ENCODE results near the gene STAG3. TPM values are rescaled to one million over a fixed set of nuclear protein-coding genes. Genes with fewer than 3 reads are reported as not detected.
A peak's percentile ranks its signal among the peaks of the same experiment; 100 is the strongest.

Gene STAG3
- total and polyA plus RNA-seq, 2 of the 8 experiments (the other 6 are each of a cell fraction or from before 2014, with no cell fraction given): 1.3 to 3.3 TPM

- Histone ChIP-seq H2BK12ac (ENCODE audit: low read depth, low read length) (0 out of 2 replicates have a peak overlapping the region, but pooled peaks have one; percentile 39), H4K8ac (ENCODE audit: extremely low read depth, insufficient read depth, low read length) (no peak overlapping the region), H3K23ac (ENCODE audit: insufficient read length) (no peak overlapping the region), H3K79me1 (ENCODE audit: low read depth, low read length) (no peaks in the 10 kb centered on the region), H4K91ac (replicated peaks; ENCODE audit: insufficient read length, low read length) (no peak overlapping the region), H3K27ac (ENCODE audit: low read depth, low read length) (no peak overlapping the region), H3K23me2 (ENCODE audit: low read depth, low read length) (peaks cover 8% of the 10 kb centered on the region; the same call in 1 of the 2 replicates), H3K14ac (ENCODE audit: insufficient read length) (no peak overlapping the region), H4K5ac (ENCODE audit: insufficient read length, low read depth, low read length) (no peak overlapping the region), H3K4me1 (replicated peaks in 1 of 4; ENCODE audit: control insufficient read depth in 3 of 4, insufficient read depth in 4 of 4, low read length in 3 of 4) (peaks cover 0 to 8% (median 0%) of the 10 kb centered on the region in 4 experiments; a peak in 2 of 7 replicates), H3K36me3 (ENCODE audit: control insufficient read depth in 2 of 4, insufficient read depth in 4 of 4, low read length in 3 of 4) (no peaks in the 10 kb centered on the region), H3K9me3 (ENCODE audit: insufficient read depth in 2 of 2, low read depth in 1 of 2, low read length in 1 of 2) (no peaks in the 10 kb centered on the region), H3K4ac (replicated peaks; ENCODE audit: insufficient read length, low read depth, low read length) (no peak overlapping the region), H2BK20ac (ENCODE audit: low read length) (no peak overlapping the region), H3K56ac (replicated peaks; ENCODE audit: insufficient read length, low read depth, low read length) (no peak overlapping the region), H3K4me2 (ENCODE audit: insufficient read depth in 1 of 2, low read depth in 2 of 2, low read length in 2 of 2) (no peak overlapping the region), H3K4me3 (ENCODE audit: extremely low read depth in 1 of 4, insufficient read depth in 2 of 4, low read depth in 3 of 4, low read length in 4 of 4) (no peak overlapping the region), H2BK5ac (ENCODE audit: low read depth, low read length) (no peak overlapping the region), H3K79me2 (ENCODE audit: control insufficient read depth in 1 of 2, insufficient read depth in 2 of 2, low read length in 2 of 2) (no peaks in the 10 kb centered on the region), H4K20me1 (replicated peaks in 1 of 2; ENCODE audit: control insufficient read depth in 1 of 2, insufficient read depth in 2 of 2, low read length in 2 of 2) (no peaks in the 10 kb centered on the region), H3K27me3 (replicated peaks in 1 of 4; ENCODE audit: control insufficient read depth in 3 of 4, extremely low read depth in 1 of 4, insufficient read depth in 3 of 4, low read length in 3 of 4) (peaks cover 0 to 11% (median 0%) of the 10 kb centered on the region in 4 experiments; a peak in 2 of 7 replicates), H2BK15ac (ENCODE audit: low read length) (no peak overlapping the region), H3K18ac (ENCODE audit: extremely low read depth, low read length) (no peak overlapping the region), H2AK5ac (ENCODE audit: low read depth, low read length) (no peak overlapping the region), H2AFZ (ENCODE audit: low read length) (no peak overlapping the region), H3K9ac (replicated peaks in 1 of 4; ENCODE audit: extremely low read depth in 1 of 4, low read depth in 3 of 4, low read length in 3 of 4) (no peak overlapping the region), H2BK120ac (replicated peaks; ENCODE audit: low read depth, low read length) (no peak overlapping the region)
- DNase-seq (ENCODE audit: low read depth in 1 of 2, low spot score in 2 of 2) (no peak), FAIRE-seq (no peak)
- no peak for TF ChIP-seq ASH2L (IDR thresholded peaks at IDR 0.05; ENCODE audit: low read length)
- no peak for TF ChIP-seq RAD21 (IDR thresholded peaks at IDR 0.05 in 1 of 2, conservative IDR thresholded peaks at IDR 0.05 in 1 of 2; ENCODE audit: low read depth in 2 of 2, low read length in 2 of 2)
- no peak for TF ChIP-seq YY1 (IDR thresholded peaks at IDR 0.05; ENCODE audit: low read depth, low read length)
- no peak for TF ChIP-seq TAF7 (optimal IDR thresholded peaks at IDR 0.05; ENCODE audit: borderline replicate concordance, low read depth, low read length)
- TF ChIP-seq RNF2 (IDR thresholded peaks at IDR 0.05; ENCODE audit: borderline replicate concordance, low read depth, low read length, missing control alignments, poor library complexity, severe bottlenecking): no peak
- no peak for TF ChIP-seq CBX8 (IDR thresholded peaks at IDR 0.05; ENCODE audit: borderline replicate concordance, low read depth, low read length)
- POLR2A ChIA-PET (ENCODE audit: partially characterized antibody): interaction anchor here (0.5 to 3.3 kb wide), 17 partner anchors 9 to 86 kb away, joined by 3 to 14 read pairs (median 5); partner anchors contain the start of genes AP4M1, GAL3ST4, GPC2 and MCM7
- CTCF ChIA-PET (ENCODE audit: partially characterized antibody): interaction anchor here (0.7 to 9.0 kb wide), 31 partner anchors 8 to 275 kb away, joined by 3 to 108 read pairs (median 8); partner anchors contain the start of genes AP4M1, GAL3ST4, LAMTOR4 and MCM7
- 72% methylated on average over 7 of the region's 7 CpGs; no CpG with 5 or more reads in 1 of the 2 experiments for WGBS, 2 experiments (ENCODE audit: extremely low coverage in 1 of 2, insufficient coverage in 1 of 2, insufficient read length in 1 of 2, insufficient replicate concordance in 2 of 2, low coverage in 1 of 2, low lambda C conversion rate in 2 of 2, missing lambda C conversion rate in 1 of 2)
These were observed 45.6 kb upstream of the STAG3 start for GRCh38 chr7:100132126-100132525.

Data from H1 (cell line).